ENCODE results near the gene NAA10.

NAA10 gene

DNA sequence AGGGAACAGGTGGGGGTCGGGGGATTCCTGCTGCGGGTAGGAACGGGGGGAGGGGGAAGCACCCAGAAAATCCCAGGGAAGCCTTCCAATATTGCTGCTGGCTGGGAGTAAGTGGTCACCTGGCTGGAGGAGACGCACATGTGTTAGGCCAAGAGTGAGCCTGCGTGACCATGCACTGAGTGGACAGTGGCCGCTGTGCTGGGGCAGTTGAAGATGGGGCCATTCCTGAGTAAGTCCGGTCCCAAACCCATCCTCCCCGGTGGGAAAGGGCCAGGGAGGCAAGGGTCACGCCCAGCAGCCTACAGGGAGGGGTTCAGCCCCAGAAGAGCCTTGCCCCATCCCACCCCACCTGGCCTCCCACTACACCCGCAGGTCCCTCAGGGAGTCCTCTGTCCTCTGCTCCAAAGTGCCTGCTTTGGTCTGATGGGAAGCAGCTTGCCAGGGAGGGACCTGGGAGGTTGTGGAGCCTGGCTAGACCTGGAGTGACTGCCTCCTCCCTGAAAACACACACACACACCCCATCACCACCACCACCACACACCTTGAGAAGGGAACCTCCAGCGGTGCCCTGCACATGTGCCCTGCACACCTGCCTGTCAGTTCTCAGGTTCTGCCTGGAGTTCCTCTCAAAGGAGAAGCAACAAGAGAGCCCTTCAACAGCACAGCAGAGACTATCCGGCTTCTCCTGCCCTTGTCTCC, 54.9 kb downstream of the NAA10 start:
- no peak overlapping the region for H3K4me3 Mint-ChIP-seq

More for the DNA sequence above, 54.9 kb downstream of the NAA10 start:
- peaks cover 8% of the 10 kb centered on the region for H3K36me3 Mint-ChIP-seq
- H3K9me3 Mint-ChIP-seq, result no peaks in the 10 kb centered on the region
- H3K4me1 Mint-ChIP-seq, result peaks cover 18% of the 10 kb centered on the region
- no peak for ATAC-seq (ENCODE audit: low read depth)
- peaks cover 21% of the 10 kb centered on the region for H3K27me3 Mint-ChIP-seq
- no peak overlapping the region for H3K27ac Mint-ChIP-seq
- no peak for DNase-seq (ENCODE audit: low spot score in 2 of 2)
